Astrocyte of the spinal cord (primary cell): ENCODE measurements around the gene MGLL.

ENCODE experiments used
- DNase-seq: peaks from one replicate; pipeline ENCODE4 v3.0.0; 2011; ENCODE audit warnings: low read depth, low spot score
- H3K4me3 ChIP-seq: 2 replicates; pipeline ENCODE4 v1.5.1; 2011; ENCODE audit warnings: low read depth, mild to moderate bottlenecking, low read length, moderate library complexity
- CTCF ChIP-seq: IDR thresholded peaks from 2 replicates; pipeline ENCODE4 v1.5.1; 2012; ENCODE audit warnings: low read depth, mild to moderate bottlenecking, low read length, inconsistent platforms
- in situ Hi-C: cut with HindIII; loops from 2 replicates; pipeline ENCODE4 v1.10.0; 2017; ENCODE audit warnings: low sequenced_read_pairs

MGLL gene

GRCh38 chr3:127677541-127678314 lies 144.6 kb downstream of the MGLL start:
- H3K4me3 ChIP-seq = no peak overlapping the region
- TF ChIP-seq CTCF = no peak
- no peak for DNase-seq
- in situ Hi-C loops = no loop called here

- TF ChIP-seq CTCF = no peak
- DNase-seq = no peak
- in situ Hi-C loops = no loop called here
- no peak overlapping the region for H3K4me3 ChIP-seq
Measured at GRCh38 chr3:127676921-127677351, 145.4 kb downstream of the MGLL start.

GRCh38 chr3:127676456-127676855 lies 145.9 kb downstream of the MGLL start:
- no peak for DNase-seq
- in situ Hi-C loops = no loop called here
- TF ChIP-seq CTCF = no peak
- H3K4me3 ChIP-seq = no peak overlapping the region

- no peak overlapping the region for H3K4me3 ChIP-seq
- no peak for DNase-seq
- in situ Hi-C loops = no loop called here
- TF ChIP-seq CTCF = no peak
Measured at GRCh38 chr3:127675651-127676391, 146.5 kb downstream of the MGLL start.

- H3K4me3 ChIP-seq = no peak overlapping the region
- DNase-seq = no peak
- TF ChIP-seq CTCF = no peak
- in situ Hi-C loops = no loop called here
Measured at GRCh38 chr3:127674790-127675189, 147.5 kb downstream of the MGLL start.

GRCh38 chr3:127674101-127674721 lies 148.1 kb downstream of the MGLL start:
- in situ Hi-C loops = no loop called here
- TF ChIP-seq CTCF = no peak
- DNase-seq = no peak
- H3K4me3 ChIP-seq = no peak overlapping the region
